WTC11 (cell line): ENCODE data around the gene CDK16. TPM values are rescaled to one million over a fixed set of nuclear protein-coding genes. Genes with fewer than 3 reads are reported as not detected.

Experiments
- ATAC-seq: fragments of 200-7000 bp; cut with Tn5 transposase; 2 replicates; pipeline ENCODE4 v1.10.0; 2021; ENCODE audit warnings: mild to moderate bottlenecking, moderate library complexity
- CTCF ChIA-PET: fragments of 300-600 bp; sonication (Branson Sonifier 250); formaldehyde crosslinking; loops from one replicate; lab custom pipeline; 2021; ENCODE audit warnings: antibody characterized with exemption; lab: Charles Lee
- POLR2A ChIA-PET: fragments of 350-600 bp; sonication (Branson Sonifier 250); formaldehyde crosslinking; loops from one replicate; lab custom pipeline; 2021; ENCODE audit warnings: antibody characterized with exemption; lab: Charles Lee
- DNase-seq: peaks from one replicate; pipeline ENCODE4 v3.0.0; 2021; ENCODE audit warnings: low spot score
- H3K27ac Mint-ChIP-seq: 2 replicates; pipeline ENCODE4 v1.8.0; 2021; ENCODE audit warnings: mixed read lengths
- H3K27me3 Mint-ChIP-seq: 2 replicates; pipeline ENCODE4 v1.8.0; 2021; ENCODE audit warnings: low read depth, mild to moderate bottlenecking, moderate library complexity, mixed read lengths
- H3K36me3 Mint-ChIP-seq: 2 replicates; pipeline ENCODE4 v1.8.0; 2021; ENCODE audit warnings: mixed read lengths
- H3K4me1 Mint-ChIP-seq: 2 replicates; pipeline ENCODE4 v1.8.0; 2022; ENCODE audit warnings: mixed read lengths
- H3K4me3 Mint-ChIP-seq: 2 replicates; pipeline ENCODE4 v1.8.0; 2021; ENCODE audit warnings: mild to moderate bottlenecking, moderate library complexity, mixed read lengths
- H3K9me3 Mint-ChIP-seq: 2 replicates; pipeline ENCODE4 v1.8.0; 2021; ENCODE audit warnings: mixed read lengths
- ESRRA ChIP-seq: sonication (generic); formaldehyde crosslinking; IDR thresholded peaks from 2 replicates; pipeline ENCODE4 v1.8.1; 2022; ENCODE audit warnings: mild to moderate bottlenecking, missing genetic modification reagents, borderline replicate concordance
- GABPB1 ChIP-seq: sonication (generic); formaldehyde crosslinking; IDR thresholded peaks from 2 replicates; pipeline ENCODE4 v1.8.1; 2023; ENCODE audit warnings: mild to moderate bottlenecking, missing genetic modification reagents
- GRHL2 ChIP-seq: fragments of 250-450 bp; sonication (Bioruptor Pico); IDR thresholded peaks from 2 replicates; pipeline ENCODE4 v1.8.0; 2022; ENCODE audit warnings: mild to moderate bottlenecking, moderate library complexity; ENCODE audit not compliant: insufficient replicate concordance, severe bottlenecking
- IRF2 ChIP-seq: sonication (generic); formaldehyde crosslinking; IDR thresholded peaks from 2 replicates; pipeline ENCODE4 v1.8.0; 2022; ENCODE audit warnings: low read depth, missing genetic modification reagents, borderline replicate concordance
- KAT7 ChIP-seq: sonication (generic); formaldehyde crosslinking; IDR thresholded peaks from 2 replicates; pipeline ENCODE4 v1.8.1; 2023; ENCODE audit warnings: missing genetic modification reagents, mild to moderate bottlenecking, borderline replicate concordance
- SMAD4 ChIP-seq: sonication (generic); formaldehyde crosslinking; IDR thresholded peaks from 2 replicates; pipeline ENCODE4 v1.8.0; 2022; ENCODE audit warnings: mild to moderate bottlenecking, missing genetic modification reagents
- SOX15 ChIP-seq: fragments of 250-450 bp; sonication (Bioruptor Pico); IDR thresholded peaks from 2 replicates; pipeline ENCODE4 v1.9.0; 2021; ENCODE audit warnings: mild to moderate bottlenecking
- SP1 ChIP-seq: sonication (generic); formaldehyde crosslinking; conservative IDR thresholded peaks from 2 replicates; pipeline ENCODE4 v1.8.1; 2022; ENCODE audit warnings: missing genetic modification reagents
- TCF7 ChIP-seq: sonication (generic); formaldehyde crosslinking; IDR thresholded peaks from 2 replicates; pipeline ENCODE4 v1.8.0; 2022; ENCODE audit warnings: mild to moderate bottlenecking, low read depth, missing genetic modification reagents, moderate library complexity
- TP53 ChIP-seq: sonication (generic); formaldehyde crosslinking; IDR thresholded peaks from 2 replicates; pipeline ENCODE4 v1.8.1; 2023; ENCODE audit warnings: mild to moderate bottlenecking, missing genetic modification reagents
- ZBTB21 ChIP-seq: sonication (generic); formaldehyde crosslinking; IDR thresholded peaks from 2 replicates; pipeline ENCODE4 v1.8.1; 2023; ENCODE audit warnings: mild to moderate bottlenecking, missing genetic modification reagents, borderline replicate concordance
- ZNF121 ChIP-seq: sonication (generic); formaldehyde crosslinking; IDR thresholded peaks from 2 replicates; pipeline ENCODE4 v1.8.0; 2023; ENCODE audit warnings: missing genetic modification reagents
- ZNF263 ChIP-seq: sonication (generic); formaldehyde crosslinking; IDR thresholded peaks from 2 replicates; pipeline ENCODE4 v1.8.1; 2022; ENCODE audit warnings: low read depth, mild to moderate bottlenecking, moderate library complexity, missing genetic modification reagents
- total RNA-seq: library from RNA; stranded (reverse); gene quantifications from 3 replicates; pipeline ENCODE4 v1.2.3, GENCODE V29; 2021
- TF ChIP-seq, protein P1 (sequence below): sonication (generic); formaldehyde crosslinking; IDR thresholded peaks from 2 replicates; pipeline ENCODE4 v1.8.1; 2023; ENCODE audit warnings: mild to moderate bottlenecking, missing genetic modification reagents
- TF ChIP-seq, protein P2 (sequence below): sonication (generic); formaldehyde crosslinking; IDR thresholded peaks from 2 replicates; pipeline ENCODE4 v1.8.0; 2022; ENCODE audit warnings: mild to moderate bottlenecking, missing genetic modification reagents
- TF ChIP-seq, protein P3 (sequence below): sonication (generic); formaldehyde crosslinking; IDR thresholded peaks from 2 replicates; pipeline ENCODE4 v1.8.1; 2022; ENCODE audit warnings: low read depth, mild to moderate bottlenecking, moderate library complexity, missing genetic modification reagents, borderline replicate concordance
- TF ChIP-seq, protein P4 (sequence below): fragments of 250-450 bp; sonication (Bioruptor Pico); IDR thresholded peaks from 2 replicates; pipeline ENCODE4 v1.9.0; 2021; ENCODE audit warnings: mild to moderate bottlenecking, borderline replicate concordance

Gene CDK16
- total RNA-seq, 1 experiment from 2014 or later: 130 TPM

DNA sequence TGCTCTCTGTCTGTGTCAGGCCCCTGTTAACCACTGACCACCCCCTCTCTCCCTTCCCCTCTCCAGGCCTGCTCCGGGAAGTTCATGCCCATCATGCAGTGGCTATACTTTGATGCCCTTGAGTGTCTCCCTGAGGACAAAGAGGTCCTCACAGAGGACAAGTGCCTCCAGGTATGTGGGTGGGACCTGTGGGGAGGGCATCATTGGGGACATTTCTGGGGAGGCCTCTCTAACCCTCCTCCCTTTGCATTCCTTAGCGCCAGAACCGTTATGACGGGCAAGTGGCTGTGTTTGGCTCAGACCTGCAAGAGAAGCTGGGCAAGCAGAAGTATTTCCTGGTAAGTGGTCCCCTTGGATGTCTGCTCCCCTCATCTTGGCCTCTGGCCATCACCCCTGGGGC, 15.6 kb upstream of the CDK16 start:
- Mint-ChIP-seq H3K36me3 (peaks cover 79% of the 10 kb centered on the region), H3K4me3 (no peak overlapping the region), H3K27ac (no peak overlapping the region), H3K27me3 (no peaks in the 10 kb centered on the region), H3K4me1 (peaks cover 11% of the 10 kb centered on the region), H3K9me3 (no peaks in the 10 kb centered on the region)
- ATAC-seq (no peak), DNase-seq (no peak)
- TF ChIP-seq SOX15 (CRISPR knock-in tag) (no peak), TCF7 (no peak), GRHL2 (CRISPR knock-in tag) (no peak), ZNF263 (CRISPR knock-in tag) (no peak), SP1 (no peak), SMAD4 (CRISPR knock-in tag) (no peak), IRF2 (CRISPR knock-in tag) (no peak), GABPB1 (CRISPR knock-in tag) (no peak)
- TF ChIP-seq, protein P1, sequence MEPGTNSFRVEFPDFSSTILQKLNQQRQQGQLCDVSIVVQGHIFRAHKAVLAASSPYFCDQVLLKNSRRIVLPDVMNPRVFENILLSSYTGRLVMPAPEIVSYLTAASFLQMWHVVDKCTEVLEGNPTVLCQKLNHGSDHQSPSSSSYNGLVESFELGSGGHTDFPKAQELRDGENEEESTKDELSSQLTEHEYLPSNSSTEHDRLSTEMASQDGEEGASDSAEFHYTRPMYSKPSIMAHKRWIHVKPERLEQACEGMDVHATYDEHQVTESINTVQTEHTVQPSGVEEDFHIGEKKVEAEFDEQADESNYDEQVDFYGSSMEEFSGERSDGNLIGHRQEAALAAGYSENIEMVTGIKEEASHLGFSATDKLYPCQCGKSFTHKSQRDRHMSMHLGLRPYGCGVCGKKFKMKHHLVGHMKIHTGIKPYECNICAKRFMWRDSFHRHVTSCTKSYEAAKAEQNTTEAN: no peak
- TF ChIP-seq, protein P2, sequence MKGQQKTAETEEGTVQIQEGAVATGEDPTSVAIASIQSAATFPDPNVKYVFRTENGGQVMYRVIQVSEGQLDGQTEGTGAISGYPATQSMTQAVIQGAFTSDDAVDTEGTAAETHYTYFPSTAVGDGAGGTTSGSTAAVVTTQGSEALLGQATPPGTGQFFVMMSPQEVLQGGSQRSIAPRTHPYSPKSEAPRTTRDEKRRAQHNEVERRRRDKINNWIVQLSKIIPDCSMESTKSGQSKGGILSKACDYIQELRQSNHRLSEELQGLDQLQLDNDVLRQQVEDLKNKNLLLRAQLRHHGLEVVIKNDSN: no peak
- TF ChIP-seq, protein P3, sequence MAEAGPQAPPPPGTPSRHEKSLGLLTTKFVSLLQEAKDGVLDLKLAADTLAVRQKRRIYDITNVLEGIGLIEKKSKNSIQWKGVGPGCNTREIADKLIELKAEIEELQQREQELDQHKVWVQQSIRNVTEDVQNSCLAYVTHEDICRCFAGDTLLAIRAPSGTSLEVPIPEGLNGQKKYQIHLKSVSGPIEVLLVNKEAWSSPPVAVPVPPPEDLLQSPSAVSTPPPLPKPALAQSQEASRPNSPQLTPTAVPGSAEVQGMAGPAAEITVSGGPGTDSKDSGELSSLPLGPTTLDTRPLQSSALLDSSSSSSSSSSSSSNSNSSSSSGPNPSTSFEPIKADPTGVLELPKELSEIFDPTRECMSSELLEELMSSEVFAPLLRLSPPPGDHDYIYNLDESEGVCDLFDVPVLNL: no peak
- TF ChIP-seq, protein P4, sequence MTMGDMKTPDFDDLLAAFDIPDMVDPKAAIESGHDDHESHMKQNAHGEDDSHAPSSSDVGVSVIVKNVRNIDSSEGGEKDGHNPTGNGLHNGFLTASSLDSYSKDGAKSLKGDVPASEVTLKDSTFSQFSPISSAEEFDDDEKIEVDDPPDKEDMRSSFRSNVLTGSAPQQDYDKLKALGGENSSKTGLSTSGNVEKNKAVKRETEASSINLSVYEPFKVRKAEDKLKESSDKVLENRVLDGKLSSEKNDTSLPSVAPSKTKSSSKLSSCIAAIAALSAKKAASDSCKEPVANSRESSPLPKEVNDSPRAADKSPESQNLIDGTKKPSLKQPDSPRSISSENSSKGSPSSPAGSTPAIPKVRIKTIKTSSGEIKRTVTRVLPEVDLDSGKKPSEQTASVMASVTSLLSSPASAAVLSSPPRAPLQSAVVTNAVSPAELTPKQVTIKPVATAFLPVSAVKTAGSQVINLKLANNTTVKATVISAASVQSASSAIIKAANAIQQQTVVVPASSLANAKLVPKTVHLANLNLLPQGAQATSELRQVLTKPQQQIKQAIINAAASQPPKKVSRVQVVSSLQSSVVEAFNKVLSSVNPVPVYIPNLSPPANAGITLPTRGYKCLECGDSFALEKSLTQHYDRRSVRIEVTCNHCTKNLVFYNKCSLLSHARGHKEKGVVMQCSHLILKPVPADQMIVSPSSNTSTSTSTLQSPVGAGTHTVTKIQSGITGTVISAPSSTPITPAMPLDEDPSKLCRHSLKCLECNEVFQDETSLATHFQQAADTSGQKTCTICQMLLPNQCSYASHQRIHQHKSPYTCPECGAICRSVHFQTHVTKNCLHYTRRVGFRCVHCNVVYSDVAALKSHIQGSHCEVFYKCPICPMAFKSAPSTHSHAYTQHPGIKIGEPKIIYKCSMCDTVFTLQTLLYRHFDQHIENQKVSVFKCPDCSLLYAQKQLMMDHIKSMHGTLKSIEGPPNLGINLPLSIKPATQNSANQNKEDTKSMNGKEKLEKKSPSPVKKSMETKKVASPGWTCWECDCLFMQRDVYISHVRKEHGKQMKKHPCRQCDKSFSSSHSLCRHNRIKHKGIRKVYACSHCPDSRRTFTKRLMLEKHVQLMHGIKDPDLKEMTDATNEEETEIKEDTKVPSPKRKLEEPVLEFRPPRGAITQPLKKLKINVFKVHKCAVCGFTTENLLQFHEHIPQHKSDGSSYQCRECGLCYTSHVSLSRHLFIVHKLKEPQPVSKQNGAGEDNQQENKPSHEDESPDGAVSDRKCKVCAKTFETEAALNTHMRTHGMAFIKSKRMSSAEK: no peak
- CTCF ChIA-PET: no interaction called here
- POLR2A ChIA-PET: no interaction called here

DNA sequence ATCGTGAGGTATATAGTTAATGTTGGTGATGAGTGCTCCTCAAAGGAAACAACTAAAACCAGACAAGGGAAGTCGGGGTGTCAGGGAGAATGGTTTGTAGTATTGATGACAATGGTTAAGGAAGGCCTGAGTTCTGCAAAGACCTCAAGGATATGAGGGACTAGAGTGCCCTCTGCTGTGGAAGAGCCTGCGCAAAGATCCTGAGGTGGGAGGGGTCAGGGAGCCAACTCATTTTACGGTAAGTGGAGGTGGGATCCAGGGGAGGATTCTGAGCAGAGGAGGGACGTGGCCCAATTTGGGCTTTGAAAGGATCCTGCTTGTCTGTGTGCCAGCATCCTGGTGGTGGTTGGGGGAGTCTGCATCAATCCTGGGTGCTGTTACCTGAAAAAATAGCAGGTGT, 13.5 kb upstream of the CDK16 start:
- no peak; the same call in 1 of the 2 replicates for ATAC-seq
- Mint-ChIP-seq H3K36me3 (peaks cover 80% of the 10 kb centered on the region), H3K4me1 (no peaks in the 10 kb centered on the region), H3K4me3 (no peak overlapping the region), H3K27me3 (no peaks in the 10 kb centered on the region), H3K9me3 (no peaks in the 10 kb centered on the region), H3K27ac (peak overlapping the region; percentile 28; the same call in 1 of the 2 replicates)
- no peak for DNase-seq
- TF ChIP-seq ESRRA (CRISPR knock-in tag): no peak
- no peak for TF ChIP-seq SMAD4 (CRISPR knock-in tag)
- TF ChIP-seq, protein P1: no peak
- no peak for TF ChIP-seq ZNF121
- no peak for TF ChIP-seq TP53 (CRISPR knock-in tag)
- TF ChIP-seq KAT7: no peak
- no peak for TF ChIP-seq ZBTB21
- CTCF ChIA-PET: interaction anchor here (0.6 kb wide), 1 partner anchor 111 kb away, joined by 3 read pairs; no protein-coding TSS in a partner anchor
- POLR2A ChIA-PET: no interaction called here
